Frontal cortex (tissue), 4 donors: Measurements from ENCODE around the gene NBDY. TPM values are rescaled to one million over a fixed set of nuclear protein-coding genes. Genes with fewer than 3 reads are reported as not detected.

ENCODE experiments used
- DNase-seq, 2 donors: peaks; one replicate each; pipeline ENCODE4 v3.0.0; 2012; ENCODE audit warnings: low spot score in 2 of 2
- FAIRE-seq: peaks from 2 replicates; lab custom pipeline; 2012; peaks lifted over from hg19 to GRCh38; lab: Jason Lieb, UNC
- total RNA-seq: library from RNA; depleted of rRNA; stranded (reverse); fragments of >200 nt; gene quantifications from one replicate; pipeline ENCODE4 v1.2.3, GENCODE V29; 2014
- donor health status: control.
- donor health status: control.
- donor health status: control.

Gene NBDY
- total RNA-seq, 1 donor from 2014 or later: 8.6 TPM

DNA sequence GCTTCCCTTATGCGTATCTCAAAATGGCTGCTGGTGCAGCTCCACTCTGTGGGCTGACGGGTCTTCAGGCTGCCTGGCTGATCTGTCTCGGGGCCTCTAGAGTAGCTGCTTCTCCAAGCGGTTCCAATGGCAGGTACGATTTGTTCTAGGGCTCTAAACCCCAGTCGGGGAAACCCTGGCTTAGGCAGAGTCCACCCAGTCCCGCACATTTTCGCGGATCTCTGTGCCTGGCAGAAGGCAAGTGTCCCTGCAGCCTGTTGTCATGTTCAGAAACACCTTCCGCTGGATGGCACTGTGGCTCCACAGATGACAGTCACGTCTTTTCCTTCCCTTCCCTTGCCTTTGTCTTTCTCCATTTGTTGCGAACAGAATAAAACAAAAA lies 54.4 kb downstream of the NBDY start:
- FAIRE-seq: no peak
- DNase-seq: peak in 1 of 2 donors; percentile 33

DNA sequence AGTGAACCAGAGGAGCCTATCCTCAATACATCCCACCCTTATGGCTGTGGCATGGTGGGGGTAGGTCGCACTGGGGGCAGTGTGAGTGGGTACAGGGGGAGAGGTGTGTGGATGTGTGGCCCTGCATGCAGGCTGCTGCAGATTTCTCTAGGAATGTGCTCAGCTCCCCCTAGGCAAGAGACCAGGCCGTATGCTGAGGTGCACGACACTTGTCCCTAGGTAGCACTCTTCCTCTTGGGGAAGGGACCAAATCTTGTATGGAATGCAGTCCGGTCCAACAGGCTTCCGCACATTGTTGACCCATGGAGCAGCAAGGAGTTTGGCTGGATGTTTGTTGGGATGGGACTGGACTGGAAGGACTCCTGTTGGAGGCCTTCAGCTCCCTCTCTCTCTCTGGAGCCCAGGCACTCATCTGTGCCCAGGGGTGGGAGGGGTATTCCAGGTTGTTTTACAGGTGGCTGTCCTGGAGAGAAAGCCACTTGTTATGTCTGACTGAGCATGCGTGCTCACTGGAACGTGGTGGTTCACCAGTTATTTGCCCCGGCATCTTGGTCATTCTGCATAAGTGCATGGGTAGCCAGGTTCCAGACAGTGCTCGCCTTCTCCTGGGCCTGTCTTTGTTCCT lies 55.1 kb downstream of the NBDY start:
- no peak for FAIRE-seq

DNA sequence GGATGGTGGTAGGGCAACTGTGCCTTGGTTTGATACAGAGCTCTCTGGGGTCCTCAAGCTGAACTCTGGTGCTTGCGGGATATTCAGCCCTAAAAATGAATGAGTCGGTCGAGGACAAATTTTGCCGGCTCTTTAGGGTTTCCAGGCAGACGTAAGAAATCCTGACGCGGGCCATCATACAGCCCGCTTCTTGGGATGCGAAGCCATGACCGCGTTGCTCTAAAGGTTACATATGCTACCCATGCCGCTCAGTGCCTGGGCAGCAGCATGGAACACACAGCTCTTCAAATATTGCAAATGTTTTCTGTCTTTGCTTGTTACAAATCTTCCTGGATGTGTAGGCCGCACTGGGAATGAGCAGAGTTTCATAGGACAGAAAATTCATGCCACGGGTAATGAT lies 55.6 kb downstream of the NBDY start:
- DNase-seq: no peak
- FAIRE-seq: no peak

More for the DNA sequence above, 55.1 kb downstream of the NBDY start:
- no peak for DNase-seq

DNA sequence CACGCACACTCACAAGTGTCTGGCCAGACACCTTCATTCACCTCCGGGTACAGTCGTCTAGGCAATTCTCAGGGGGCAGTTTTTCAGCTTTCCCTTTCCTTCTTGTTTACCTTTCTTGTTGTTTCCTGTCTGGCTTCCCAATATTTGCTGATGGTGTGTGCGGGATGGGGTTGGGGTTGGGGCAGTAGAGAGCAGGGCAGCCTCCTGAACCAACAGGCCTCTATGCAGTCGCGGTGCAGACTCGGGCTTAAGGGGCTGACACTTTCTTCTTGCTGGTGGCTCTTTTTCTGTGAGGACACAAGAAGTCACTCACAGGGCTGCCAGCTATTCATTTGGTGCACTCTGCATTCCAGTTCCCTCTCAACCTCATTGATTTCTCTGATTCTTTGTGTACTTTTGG lies 56.4 kb downstream of the NBDY start:
- no peak for DNase-seq
- FAIRE-seq: no peak

DNA sequence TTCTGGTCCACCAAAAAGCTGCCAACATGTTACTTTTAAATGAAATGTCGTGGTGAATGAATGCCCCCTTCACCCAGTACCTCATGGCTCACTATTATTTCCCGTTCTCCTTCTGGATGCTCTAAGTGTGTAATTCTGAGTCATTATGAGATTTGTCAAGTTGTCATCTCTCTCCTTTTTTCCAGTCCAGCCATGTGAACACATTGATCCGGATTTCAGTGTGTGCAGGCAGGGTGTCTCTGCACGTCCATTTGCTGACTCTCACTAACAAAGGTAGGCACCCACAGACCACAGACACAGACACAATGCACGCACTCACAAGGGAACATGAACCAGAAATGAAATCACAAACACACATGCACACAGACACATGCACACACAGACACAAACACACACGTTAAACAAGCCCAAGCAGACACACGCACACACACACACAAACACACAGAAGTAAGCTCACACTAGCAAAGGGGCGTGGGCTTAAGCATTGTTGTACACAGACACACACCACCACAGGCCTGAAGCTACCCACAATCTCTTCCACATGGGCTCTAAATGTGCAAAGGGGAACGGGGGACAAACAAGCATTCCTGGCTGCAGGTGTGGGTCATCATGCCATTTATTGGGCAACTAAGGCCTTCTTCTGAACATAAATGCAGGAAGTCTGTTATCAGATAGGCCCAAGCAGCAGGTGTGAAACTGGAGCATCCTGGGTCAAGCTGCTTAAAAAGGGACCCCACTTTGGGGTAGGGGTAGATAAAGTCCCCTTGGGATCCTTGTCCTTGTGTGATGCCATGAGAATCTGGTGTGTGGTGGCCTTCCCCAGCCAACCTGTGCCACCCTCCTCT lies 58.1 kb downstream of the NBDY start:
- DNase-seq (no peak), FAIRE-seq (no peak)

DNA sequence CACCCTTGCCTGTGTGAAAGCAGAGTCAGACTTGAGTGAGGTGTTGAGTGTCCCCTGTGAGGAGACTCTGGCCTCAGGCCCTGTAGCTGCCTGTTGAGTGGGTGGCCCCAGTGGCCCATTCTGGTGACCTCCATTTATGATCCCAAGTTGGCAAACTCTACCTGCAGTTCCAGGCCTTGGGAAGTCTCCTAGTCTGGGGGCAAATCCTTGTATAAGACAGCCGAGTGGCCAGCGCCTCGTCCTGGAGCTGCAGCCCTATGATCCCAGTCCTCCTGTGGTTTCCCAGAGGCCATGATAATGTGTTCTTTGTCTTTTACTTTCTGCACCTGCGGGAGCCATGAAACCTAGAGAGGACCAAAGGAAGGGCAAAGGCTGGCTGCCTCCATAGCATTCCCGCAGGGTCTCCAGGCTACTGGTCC lies 58.7 kb downstream of the NBDY start:
- no peak for FAIRE-seq
- no peak for DNase-seq

DNA sequence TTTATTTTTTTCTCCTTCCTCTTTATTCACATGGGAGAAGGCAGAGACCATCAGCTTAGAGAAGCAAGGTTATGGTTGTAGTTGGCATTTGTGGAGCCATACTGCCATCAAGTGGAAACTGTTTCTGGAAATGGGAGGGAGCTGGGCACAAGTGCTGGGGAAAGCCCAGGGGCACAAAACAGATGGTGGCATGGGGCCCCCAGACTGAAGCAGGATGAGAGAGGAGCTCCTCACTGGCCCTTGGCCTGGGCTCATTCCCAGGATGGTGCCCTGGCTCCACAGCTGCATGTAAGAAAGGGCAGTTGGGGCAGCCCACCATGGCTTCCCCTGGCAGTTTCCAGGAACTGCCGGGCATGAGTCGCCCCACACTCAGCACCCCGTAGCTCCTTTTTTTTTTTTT lies 59.2 kb downstream of the NBDY start:
- DNase-seq: no peak

DNA sequence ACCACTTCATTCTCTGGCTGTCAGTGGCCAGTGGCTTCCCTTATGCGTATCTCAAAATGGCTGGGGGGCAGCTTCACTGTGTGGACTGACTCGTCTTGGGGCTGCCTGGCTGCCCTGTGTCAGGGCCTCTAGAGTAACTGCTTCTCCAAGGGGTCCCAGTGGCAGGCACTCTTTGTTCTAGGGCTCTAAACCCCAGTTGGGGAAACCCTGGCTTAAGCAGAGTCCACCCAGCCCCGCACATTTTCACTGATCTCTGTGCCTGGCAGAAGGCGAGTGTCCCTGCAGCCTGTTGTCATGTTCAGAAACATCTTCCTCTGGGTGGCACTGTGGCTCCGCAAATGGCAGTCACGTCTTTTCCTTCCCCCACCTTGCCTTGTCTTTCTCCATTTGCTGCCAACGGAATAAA lies 59.7 kb downstream of the NBDY start:
- FAIRE-seq (no peak), DNase-seq (no peak)

More for the DNA sequence above, 59.2 kb downstream of the NBDY start:
- no peak for FAIRE-seq

DNA sequence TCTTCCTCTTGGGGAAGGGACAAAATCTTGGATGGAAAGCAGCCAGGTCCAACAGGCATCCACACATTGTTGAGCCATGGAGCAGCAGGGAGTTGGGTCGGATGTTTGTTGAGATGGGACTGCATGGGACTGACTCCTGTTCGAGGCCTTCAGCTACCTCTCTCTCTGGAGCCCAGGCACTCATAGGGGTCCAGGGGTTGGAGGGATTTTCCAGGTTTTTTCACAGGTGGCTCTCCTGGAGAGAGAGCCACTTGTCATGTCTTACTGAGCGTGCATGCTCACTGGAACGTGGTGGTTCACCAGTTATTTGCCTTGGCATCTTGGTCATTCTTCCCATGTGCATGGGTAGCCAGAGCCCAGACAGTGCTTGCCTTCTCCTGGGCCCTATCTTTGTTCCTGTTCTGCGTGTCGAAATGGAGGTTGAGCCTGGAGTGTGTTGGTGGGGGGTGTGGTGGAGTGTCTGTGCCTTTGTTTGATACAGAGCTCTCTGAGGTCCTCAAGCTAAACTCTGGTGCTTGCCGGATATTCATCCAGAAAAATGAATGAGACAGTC lies 60.6 kb downstream of the NBDY start:
- DNase-seq (no peak), FAIRE-seq (no peak)

DNA sequence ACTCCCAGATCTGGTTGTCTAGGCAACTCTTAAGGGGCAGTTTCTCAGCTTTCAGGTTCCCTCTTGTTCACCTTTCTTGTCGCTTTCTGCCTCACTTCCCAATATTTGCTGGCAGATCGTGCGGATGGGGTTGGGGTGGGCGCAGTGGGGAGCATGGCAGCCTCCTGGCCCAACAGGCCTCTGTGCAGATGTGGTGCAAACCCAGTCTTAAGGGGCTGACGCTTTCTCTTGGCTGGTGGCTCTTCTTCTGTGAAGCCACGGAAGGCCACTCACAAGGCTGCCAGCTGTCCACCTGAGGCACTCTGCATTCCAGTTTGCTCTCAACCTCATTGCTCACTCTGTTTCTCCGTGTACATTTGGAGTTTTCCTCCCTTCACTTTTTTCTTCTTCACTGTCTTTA lies 61.7 kb downstream of the NBDY start:
- DNase-seq (no peak), FAIRE-seq (no peak)

DNA sequence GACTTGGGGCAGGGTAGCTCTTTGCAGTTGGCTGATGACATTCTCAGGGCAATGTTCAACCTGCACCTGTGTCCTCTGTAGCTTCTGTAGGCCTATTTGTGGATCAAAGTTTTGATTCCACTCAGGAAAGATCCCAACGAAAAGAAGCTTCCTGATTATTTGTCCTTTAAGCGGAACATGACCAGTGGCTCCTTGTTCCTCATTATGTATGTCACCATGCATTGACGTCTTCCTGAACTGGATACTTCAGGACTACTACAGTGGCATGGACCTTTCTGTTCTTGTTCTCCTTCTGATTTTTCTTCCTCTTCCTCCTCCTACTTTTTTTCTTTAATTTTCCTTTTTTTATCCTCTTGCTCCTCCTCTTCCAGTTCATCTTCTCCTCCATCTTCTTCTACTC lies 62.4 kb downstream of the NBDY start:
- no peak for FAIRE-seq
- no peak for DNase-seq

DNA sequence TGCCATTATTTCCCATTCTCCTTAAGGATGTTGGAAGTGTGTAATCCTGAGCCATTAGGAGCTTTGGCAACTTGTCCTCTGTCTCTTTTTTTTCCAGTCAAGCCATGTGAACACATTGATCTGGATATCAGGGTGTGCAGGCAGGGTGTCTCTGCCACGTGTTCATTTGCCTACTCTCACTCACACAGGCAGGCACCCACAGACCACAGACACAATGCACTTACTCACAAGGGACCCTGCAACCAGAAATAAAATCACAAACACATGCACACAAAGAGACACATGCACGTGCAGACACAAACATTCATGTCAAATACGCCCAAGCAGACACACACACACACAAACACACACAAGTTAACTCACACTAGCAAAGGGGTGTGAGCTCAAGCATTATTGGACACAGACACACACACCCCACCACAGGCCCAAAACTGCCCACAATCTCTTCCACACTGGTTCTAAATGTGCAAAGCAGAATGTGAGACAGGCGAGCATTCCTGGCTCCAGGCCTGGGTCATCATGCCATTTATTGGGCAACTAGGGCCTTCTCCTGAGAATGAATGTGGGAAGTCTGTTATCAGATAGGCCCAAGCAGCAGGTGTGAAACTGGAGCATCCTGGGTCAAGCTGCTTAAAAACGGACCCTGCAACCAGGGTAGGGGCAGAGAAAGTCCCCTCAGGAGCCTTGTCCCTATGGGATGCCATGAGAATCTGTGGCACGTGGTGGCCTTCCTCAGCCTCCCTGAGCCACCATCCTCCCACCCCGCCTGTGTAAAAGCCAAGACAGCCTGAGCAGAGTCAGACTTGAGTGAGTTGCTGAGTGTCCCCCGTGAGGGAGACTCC lies 63.4 kb downstream of the NBDY start:
- DNase-seq: no peak
- no peak for FAIRE-seq

DNA sequence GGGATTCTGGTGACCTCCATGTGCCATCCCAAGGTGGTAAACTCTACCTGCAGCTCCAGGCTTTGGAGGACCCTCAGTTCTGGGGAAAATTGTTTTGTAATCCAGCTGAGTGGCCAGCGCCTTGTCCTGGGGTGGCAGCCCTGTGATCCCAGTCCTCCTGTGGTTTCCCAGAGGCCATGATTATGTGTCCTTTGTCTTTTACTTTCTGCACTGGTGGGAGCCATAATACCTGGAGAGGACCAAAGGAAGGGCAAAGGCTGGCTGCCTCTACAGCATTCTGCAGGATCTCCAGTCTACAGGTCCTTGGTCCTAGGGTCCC lies 64.0 kb downstream of the NBDY start:
- DNase-seq (no peak), FAIRE-seq (no peak)

DNA sequence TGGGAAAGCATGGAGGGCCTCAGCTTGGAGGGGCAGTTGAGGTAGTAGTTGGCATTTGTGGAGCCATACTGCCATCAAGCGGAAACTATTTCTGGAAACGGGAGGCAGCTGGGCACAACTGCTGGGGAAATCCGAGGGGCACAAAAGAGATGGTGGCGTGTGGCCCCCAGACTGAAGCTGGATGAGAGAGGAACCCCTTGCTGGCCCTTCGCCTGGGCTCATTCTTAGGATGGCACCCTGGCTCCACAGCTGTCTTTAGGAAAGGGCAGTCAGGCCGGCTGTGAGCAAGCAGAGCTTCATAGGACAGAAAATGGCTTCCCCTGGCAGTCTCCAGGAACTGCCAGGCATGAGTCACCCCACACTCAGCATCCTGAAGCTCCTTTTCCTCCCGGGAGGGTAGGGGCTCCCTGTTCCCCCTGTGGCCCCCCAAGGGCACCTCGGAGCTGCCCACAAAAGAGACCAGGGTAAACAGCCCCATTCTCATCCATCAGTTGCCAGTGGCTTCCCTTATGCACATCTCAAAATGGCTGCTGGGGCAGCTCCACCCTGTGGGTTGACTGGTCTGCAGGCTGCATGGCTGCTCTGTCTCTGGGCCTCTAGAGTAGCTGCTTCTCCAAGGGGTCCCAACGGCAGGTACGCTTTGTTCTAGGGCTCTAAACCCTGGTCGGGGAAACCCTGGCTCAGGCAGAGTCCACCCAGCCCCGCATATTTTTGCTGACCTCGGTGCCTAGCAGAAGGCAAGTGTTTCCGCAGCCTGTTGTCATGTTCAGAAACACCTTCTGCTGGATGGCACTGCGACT lies 64.7 kb downstream of the NBDY start:
- FAIRE-seq: no peak
- DNase-seq: no peak

DNA sequence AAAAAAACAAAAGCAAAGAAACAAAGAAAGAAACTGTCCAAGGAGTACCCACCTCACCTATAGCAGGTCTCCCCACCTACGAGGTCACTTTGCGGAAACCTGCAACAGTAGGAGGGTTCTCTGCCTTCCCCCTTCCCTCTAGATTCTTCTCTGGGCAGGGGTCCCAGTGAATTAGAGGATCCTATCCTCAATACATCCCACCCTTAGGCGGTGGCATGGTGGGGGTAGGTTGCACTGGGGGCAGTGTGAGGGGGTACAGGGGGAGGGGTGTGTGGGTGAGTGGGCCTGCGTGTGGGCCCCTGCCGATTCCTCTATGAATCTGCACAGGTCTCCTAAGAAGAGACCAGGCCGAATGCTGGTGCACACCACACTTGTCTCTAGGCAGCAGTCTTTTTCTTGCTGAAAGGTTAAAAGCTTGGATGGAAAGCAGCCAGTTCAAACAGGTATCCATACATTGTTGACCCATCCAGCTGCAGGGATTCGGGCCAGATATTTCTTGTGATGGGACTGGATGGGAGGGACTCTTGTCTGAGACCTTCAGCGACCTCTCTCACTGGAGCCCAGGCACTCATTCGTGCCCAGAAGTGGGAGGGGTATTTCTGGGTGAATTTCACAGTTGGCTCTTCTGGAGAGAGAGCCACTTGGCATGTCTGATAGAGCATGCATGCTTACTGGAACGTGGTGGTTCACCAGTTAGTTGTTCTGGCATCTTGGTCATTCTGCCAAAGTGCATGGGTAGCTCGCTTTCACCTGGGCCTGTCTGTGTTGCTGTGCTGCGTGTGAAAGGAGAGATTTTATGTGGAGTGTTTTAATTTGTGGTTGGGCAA lies 65.6 kb downstream of the NBDY start:
- DNase-seq: peak in 1 of 2 donors; percentile 0
- no peak for FAIRE-seq

DNA sequence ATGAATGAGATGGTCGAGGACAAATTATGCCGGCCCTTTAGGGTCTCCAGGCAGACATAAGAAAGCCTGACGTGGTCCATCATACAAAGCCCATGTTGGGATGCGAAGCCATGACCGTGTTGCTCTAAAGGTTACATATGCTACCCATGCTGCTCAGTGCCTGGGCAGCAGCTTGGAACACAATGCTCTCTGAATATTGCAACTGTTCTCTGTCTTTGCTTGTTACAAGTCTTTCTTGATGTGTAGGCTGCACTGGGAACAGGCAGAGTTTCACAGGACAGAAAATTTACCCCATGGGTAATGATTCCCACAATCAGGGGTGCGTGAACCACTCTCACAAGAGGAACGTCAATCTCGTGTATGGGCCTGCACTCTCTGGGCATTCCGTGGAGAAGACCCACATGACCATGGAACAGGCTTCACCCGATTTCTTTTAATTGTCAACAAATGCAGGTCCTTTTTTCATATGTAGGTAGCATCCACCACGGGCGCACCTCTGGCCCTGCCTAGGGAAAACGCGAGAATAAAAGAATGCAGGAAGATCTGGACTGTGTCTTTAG lies 66.3 kb downstream of the NBDY start:
- DNase-seq (no peak), FAIRE-seq (no peak)

DNA sequence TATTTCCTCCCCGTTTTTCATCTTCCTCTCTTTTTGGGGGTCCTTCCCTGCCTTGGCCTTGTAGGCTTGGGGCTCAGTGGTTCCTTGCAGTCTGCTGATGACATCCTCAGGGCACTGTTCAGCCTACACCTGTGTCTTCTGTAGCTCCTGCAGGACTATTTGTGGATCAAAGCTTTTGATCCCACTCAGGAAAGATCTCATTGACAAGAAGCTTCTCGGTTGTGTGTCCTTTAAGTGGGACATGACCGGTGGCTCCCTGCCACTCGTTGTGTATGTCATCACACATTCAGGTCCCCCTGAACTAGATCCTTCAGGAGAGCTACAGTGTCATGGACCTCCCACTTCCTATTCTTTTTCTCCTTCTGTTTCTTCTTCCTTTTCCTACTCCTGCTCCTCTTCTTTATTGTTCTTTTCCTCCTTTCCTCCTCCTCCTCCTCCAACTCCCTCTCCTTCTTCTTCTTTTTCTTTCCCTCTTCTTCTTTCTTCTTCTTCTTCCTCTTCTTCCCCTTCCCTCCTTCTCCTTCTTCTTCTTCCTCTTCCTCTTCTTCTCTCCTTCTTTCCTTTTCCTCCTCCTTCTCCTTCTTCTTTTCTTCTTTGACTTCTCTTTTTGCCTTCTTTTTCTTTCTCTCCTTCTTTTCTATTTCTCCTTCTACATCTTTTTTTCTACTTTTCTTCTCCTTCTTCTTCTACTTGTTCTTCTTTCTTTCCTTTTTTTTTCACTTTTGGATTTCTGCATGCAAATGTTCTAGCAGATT lies 67.8 kb downstream of the NBDY start:
- FAIRE-seq: no peak

More for the DNA sequence above, 67.8 kb downstream of the NBDY start:
- DNase-seq: no peak
